GM12878 (cell line): ENCODE results near the gene NUDT17. TPM values are rescaled to one million over a fixed set of nuclear protein-coding genes. Genes with fewer than 3 reads are reported as not detected.

Experiments used
- BACH1 ChIP-seq: fragments of 450-650 bp; IDR thresholded peaks from 2 replicates; pipeline ENCODE4 v1.6.1; 2017; ENCODE audit warnings: mild to moderate bottlenecking, borderline replicate concordance
- BRCA1 ChIP-seq: IDR thresholded peaks from 2 replicates; pipeline ENCODE4 v1.6.1; 2011; ENCODE audit warnings: low read depth, low read length, improper control_type of control experiment
- CHD4 ChIP-seq: fragments of 200-600 bp; sonication (generic); IDR thresholded peaks from 2 replicates; pipeline ENCODE4 v1.6.1; 2016; ENCODE audit warnings: mild to moderate bottlenecking
- CREB1 ChIP-seq: IDR thresholded peaks from 2 replicates; pipeline ENCODE4 v1.6.1; 2012; ENCODE audit warnings: low read depth, mild to moderate bottlenecking, inconsistent platforms
- CTCF ChIP-seq, 3 experiments: IDR thresholded peaks in 2 of 3; conservative IDR thresholded peaks in 1 of 3; 2 replicates each; pipeline ENCODE4 v1.5.1; 2011; ENCODE audit warnings: low read depth in 3 of 3, low read length in 3 of 3, mild to moderate bottlenecking in 3 of 3, control low read depth in 2 of 3, moderate library complexity in 2 of 3, inconsistent platforms in 1 of 3, mixed read lengths in 1 of 3; ENCODE audit not compliant: control insufficient read depth in 2 of 3, insufficient read depth in 1 of 3; ENCODE audit errors: extremely low read depth in 1 of 3
- HDGF ChIP-seq: fragments of 450-650 bp; IDR thresholded peaks from 2 replicates; pipeline ENCODE4 v1.6.1; 2016; ENCODE audit warnings: antibody characterized with exemption
- IKZF1 ChIP-seq: fragments of 450-650 bp; conservative IDR thresholded peaks from 2 replicates; pipeline ENCODE4 v1.6.1; 2017; ENCODE audit warnings: antibody characterized with exemption, mild to moderate bottlenecking
- MXI1 ChIP-seq: fragments of 150-350 bp; IDR thresholded peaks from 2 replicates; pipeline ENCODE4 v1.6.1; 2011; ENCODE audit warnings: low read depth, mild to moderate bottlenecking, inconsistent platforms, low read length, improper control_type of control experiment
- MYC ChIP-seq: IDR thresholded peaks from 2 replicates; pipeline ENCODE4 v1.6.1; 2011; ENCODE audit warnings: mild to moderate bottlenecking, low read length, moderate library complexity, inconsistent platforms; ENCODE audit not compliant: insufficient read depth, insufficient replicate concordance, insufficient read length, severe bottlenecking
- NBN ChIP-seq: fragments of 450-650 bp; IDR thresholded peaks from 2 replicates; pipeline ENCODE4 v1.6.1; 2016
- NKRF ChIP-seq: fragments of 450-650 bp; conservative IDR thresholded peaks from 2 replicates; pipeline ENCODE4 v1.6.1; 2017; ENCODE audit warnings: mild to moderate bottlenecking, moderate library complexity
- PAX5 ChIP-seq: IDR thresholded peaks from 2 replicates; pipeline ENCODE4 v1.6.1; 2011; ENCODE audit warnings: low read depth, low read length, borderline replicate concordance
- RB1 ChIP-seq: fragments of 450-650 bp; formaldehyde crosslinking; IDR thresholded peaks from 2 replicates; pipeline ENCODE4 v1.6.1; 2017; ENCODE audit warnings: mild to moderate bottlenecking, borderline replicate concordance
- RCOR1 ChIP-seq: conservative IDR thresholded peaks from 2 replicates; pipeline ENCODE4 v1.6.1; 2012; ENCODE audit warnings: low read depth, low read length, improper control_type of control experiment
- RELB ChIP-seq: fragments of 450-650 bp; IDR thresholded peaks from 2 replicates; pipeline ENCODE4 v1.6.1; 2017; ENCODE audit warnings: low read depth, mild to moderate bottlenecking, moderate library complexity
- STAT1 ChIP-seq: fragments of 450-650 bp; conservative IDR thresholded peaks from 2 replicates; pipeline ENCODE4 v1.6.1; 2014; ENCODE audit warnings: antibody characterized with exemption, mild to moderate bottlenecking
- TARDBP ChIP-seq: IDR thresholded peaks from 2 replicates; pipeline ENCODE4 v1.6.1; 2016; ENCODE audit warnings: borderline replicate concordance
- ZNF24 ChIP-seq: fragments of 450-650 bp; IDR thresholded peaks from 2 replicates; pipeline ENCODE4 v1.6.1; 2017; ENCODE audit warnings: antibody characterized with exemption, mild to moderate bottlenecking
- ZNF687 ChIP-seq: fragments of 450-650 bp; IDR thresholded peaks from 2 replicates; pipeline ENCODE4 v1.6.1; 2017; ENCODE audit warnings: mild to moderate bottlenecking, moderate library complexity
- polyA plus RNA-seq, 11 experiments: library from polyadenylated mRNA; depleted of rRNA in 4 of 11; unstranded in 6 of 11; stranded (reverse) in 5 of 11; fragments of >200 nt; fragmentation: Nextera tagmentation in 4 of 11; fragmentation: Illumina TruSeq in 1 of 11; extraction: Ambion mirVana in 4 of 11; extraction: Trizol in 1 of 11; gene quantifications; 1 replicate in 1 of 11; 2 replicates in 10 of 11; pipeline versions ENCODE4 v1.2.1 to v1.2.3, GENCODE V29; 2011 to 2016; ENCODE audit warnings: inconsistent platforms in 2 of 11, missing spikeins in 2 of 11, low read depth in 1 of 11
- total RNA-seq, 4 experiments: library from RNA; depleted of rRNA in 3 of 4; stranded (reverse); fragments of >200 nt in 3 of 4; fragmentation: Illumina TruSeq in 1 of 4; extraction: Trizol in 1 of 4; gene quantifications; 2 replicates each; pipeline versions ENCODE4 v1.2.1 to v1.2.3, GENCODE V29; 2013 to 2021

Gene NUDT17
- total and polyA plus RNA-seq, 10 of the 15 experiments (the other 5 are each of a cell fraction or from before 2014, with no cell fraction given) = 1.2 to 4.7 (median 4.0) TPM

GRCh38 chr1:145859491-145860023 lies 14.1 kb downstream of the NUDT17 start (continued):
- no peak for TF ChIP-seq ZNF687
- TF ChIP-seq CREB1 = no peak
- no peak for TF ChIP-seq STAT1
- no peak for TF ChIP-seq CHD4
- no peak for TF ChIP-seq PAX5
- no peak for TF ChIP-seq HDGF
- no peak for TF ChIP-seq TARDBP
- TF ChIP-seq BACH1 = 0 out of 2 replicates have a peak, but pooled peaks have one; percentile 41
- TF ChIP-seq NBN = no peak
- no peak for TF ChIP-seq RB1
- no peak for TF ChIP-seq ZNF24
- no peak for TF ChIP-seq CTCF (IDR thresholded peaks at IDR 0.05 in 2 of 3, conservative IDR thresholded peaks at IDR 0.05 in 1 of 3; ENCODE audit: control insufficient read depth in 2 of 3, extremely low read depth in 1 of 3, insufficient read depth in 1 of 3, low read depth in 3 of 3, low read length in 3 of 3)
- no peak for TF ChIP-seq MYC
- peak; percentile 68 for TF ChIP-seq IKZF1
- TF ChIP-seq RCOR1 = no peak
- peak; percentile 67; the same call in 1 of the 2 replicates for TF ChIP-seq NKRF
- TF ChIP-seq BRCA1 = no peak
- TF ChIP-seq RELB = no peak
- TF ChIP-seq MXI1 = no peak
